B cell (primary cell): ENCODE results near the gene RTN4IP1. TPM values are rescaled to one million over a fixed set of nuclear protein-coding genes. Genes with fewer than 3 reads are reported as not detected.
"Not testable (repeated sequence)": the region's sequence is repeated elsewhere in the genome, so short reads cannot be mapped to it uniquely, and the experiment has no call there.

ENCODE experiments used
- ATAC-seq: fragments of 200-7000 bp; cut with Tn5 transposase; one replicate; pipeline ENCODE4 v1.10.0; 2021; ENCODE audit warnings: low read depth, mild to moderate bottlenecking, moderate number of reproducible peaks, moderate library complexity
- CTCF ChIA-PET: fragments of 350-600 bp; sonication (Branson Sonifier 250); formaldehyde crosslinking; loops from one replicate; lab custom pipeline; 2021; ENCODE audit warnings: antibody characterized with exemption, inconsistent platforms; lab: Charles Lee
- POLR2A ChIA-PET: fragments of 350-600 bp; sonication (Branson Sonifier 250); formaldehyde crosslinking; loops from one replicate; lab custom pipeline; 2021; ENCODE audit warnings: antibody characterized with exemption; lab: Charles Lee
- DNase-seq: peaks from one replicate; pipeline ENCODE4 v3.0.0; 2013
- H2AFZ ChIP-seq: 2 replicates; pipeline ENCODE4 v1.6.1; 2012; ENCODE audit warnings: mild to moderate bottlenecking, low read depth, low read length; ENCODE audit not compliant: insufficient read depth, poor library complexity, severe bottlenecking
- H3K27ac ChIP-seq, 2 donors: 1 replicate in 1 of 2; 2 replicates in 1 of 2; pipeline ENCODE4 v1.5.1; 2012 to 2013; ENCODE audit warnings: low read length in 2 of 2, mild to moderate bottlenecking in 2 of 2, moderate library complexity in 1 of 2
- H3K27me3 ChIP-seq, 4 experiments: fragments of 200-600 bp in 1 of 4; sonication (generic) in 1 of 4; replicated peaks in 1 of 4; 1 replicate in 2 of 4; 2 replicates in 2 of 4; pipeline versions ENCODE4 v1.6.1 to v1.7.0; 2013 to 2016; ENCODE audit warnings: low read length in 3 of 4, mild to moderate bottlenecking in 2 of 4, mixed read lengths in 1 of 4, moderate library complexity in 1 of 4; ENCODE audit not compliant: insufficient read depth in 4 of 4, control insufficient read depth in 3 of 4; ENCODE audit errors: control extremely low read depth in 1 of 4
- H3K36me3 ChIP-seq, 2 experiments: replicated peaks in 1 of 2; 1 replicate in 1 of 2; 2 replicates in 1 of 2; pipeline versions ENCODE4 v1.6.1 to v1.7.1; 2013; ENCODE audit warnings: low read length in 1 of 2; ENCODE audit not compliant: insufficient read depth in 2 of 2, control insufficient read depth in 1 of 2; ENCODE audit errors: control extremely low read depth in 1 of 2, extremely low read depth in 1 of 2
- H3K4me1 ChIP-seq, 2 donors: fragments of 200-600 bp in 1 of 2; sonication (generic) in 1 of 2; 1 replicate in 1 of 2; 2 replicates in 1 of 2; pipeline versions ENCODE4 v1.5.1 to v1.6.1; 2013 to 2017; ENCODE audit warnings: low read length in 2 of 2; ENCODE audit not compliant: control insufficient read depth in 2 of 2, insufficient read depth in 2 of 2
- H3K4me2 ChIP-seq: replicated peaks from 2 replicates; pipeline ENCODE3; 2012; ENCODE audit warnings: mild to moderate bottlenecking, low read depth, low read length; ENCODE audit not compliant: poor library complexity, severe bottlenecking
- H3K4me3 ChIP-seq, 5 experiments: fragments of 200-600 bp in 1 of 5; sonication (generic) in 1 of 5; 1 replicate in 3 of 5; 2 replicates in 2 of 5; pipeline versions ENCODE4 v1.5.1 to v1.7.0; 2011 to 2016; ENCODE audit warnings: low read length in 4 of 5, mild to moderate bottlenecking in 4 of 5, low read depth in 2 of 5, control low read depth in 1 of 5, moderate library complexity in 1 of 5; ENCODE audit not compliant: insufficient read depth in 1 of 5; ENCODE audit errors: control extremely low read depth in 1 of 5, extremely low read depth in 1 of 5
- H3K79me2 ChIP-seq: fragments of 200-600 bp; sonication (generic); one replicate; pipeline ENCODE4 v1.6.0; 2016; ENCODE audit warnings: low read length; ENCODE audit not compliant: control insufficient read depth, insufficient read depth
- H3K9ac ChIP-seq: fragments of 200-600 bp; sonication (generic); 2 replicates; pipeline ENCODE4 v1.6.1; 2017; ENCODE audit warnings: mild to moderate bottlenecking, low read length, moderate library complexity
- H3K9me3 ChIP-seq, 3 donors: one replicate each; pipeline versions ENCODE4 v1.6.1 to v1.7.1; 2013; ENCODE audit warnings: low read length in 2 of 3; ENCODE audit not compliant: control insufficient read depth in 2 of 3, insufficient read depth in 1 of 3; ENCODE audit errors: control extremely low read depth in 1 of 3
- H4K20me1 ChIP-seq: 2 replicates; pipeline ENCODE4 v1.6.0; 2012; ENCODE audit warnings: mild to moderate bottlenecking, low read length; ENCODE audit not compliant: insufficient read depth, control insufficient read depth, poor library complexity, severe bottlenecking
- H3K27ac Mint-ChIP-seq: one replicate; pipeline ENCODE4 v1.8.0; 2021; ENCODE audit warnings: mixed read lengths
- H3K27me3 Mint-ChIP-seq: one replicate; pipeline ENCODE4 v1.8.0; 2021; ENCODE audit warnings: mixed read lengths
- H3K4me1 Mint-ChIP-seq: one replicate; pipeline ENCODE4 v1.8.0; 2021; ENCODE audit warnings: mixed read lengths
- H3K4me3 Mint-ChIP-seq: one replicate; pipeline ENCODE4 v1.8.0; 2021; ENCODE audit warnings: mixed read lengths
- H3K9me3 Mint-ChIP-seq: one replicate; pipeline ENCODE4 v1.8.0; 2022; ENCODE audit warnings: mixed read lengths; ENCODE audit not compliant: insufficient read depth
- EZH2 ChIP-seq: IDR thresholded peaks from 2 replicates; pipeline ENCODE4 v1.6.1; 2012; ENCODE audit warnings: borderline replicate concordance, low read depth, mild to moderate bottlenecking, moderate library complexity, low read length; ENCODE audit not compliant: insufficient read depth, poor library complexity, severe bottlenecking
- WGBS: methylation state at CpG from one replicate; pipeline ENCODE4 v1.1.5; 2013; ENCODE audit warnings: missing lambda C conversion rate; ENCODE audit not compliant: insufficient coverage; 5-methylcytosine and 5-hydroxymethylcytosine counted together
- intact Hi-C: fragments of 100-400 bp; cut with micrococcal nuclease; formaldehyde crosslinking; loops from one replicate; pipeline ENCODE4 v1.10.0; 2022
- polyA plus RNA-seq: library from polyadenylated mRNA; depleted of rRNA; stranded (reverse); fragments of >200 nt; gene quantifications from 2 replicates; pipeline ENCODE4 v1.2.3, GENCODE V29; 2012
- total RNA-seq, 2 donors: library from RNA; stranded (reverse); fragments of 120-200 nt in 1 of 2; gene quantifications; 1 replicate in 1 of 2; 2 replicates in 1 of 2; pipeline versions ENCODE4 v1.2.3 to v1.2.4, GENCODE V29; 2013 to 2022
- TF ChIP-seq, protein P1 (sequence below): fragments of 200-600 bp; IDR thresholded peaks from one replicate; pipeline ENCODE4 v1.8.0; 2022; ENCODE audit warnings: antibody characterized with exemption, mild to moderate bottlenecking

RTN4IP1 gene
- total and polyA plus RNA-seq, 2 donors (not counting 1 experiment from before 2014, with no cell fraction given), result 9.4 to 12.1 TPM

DNA sequence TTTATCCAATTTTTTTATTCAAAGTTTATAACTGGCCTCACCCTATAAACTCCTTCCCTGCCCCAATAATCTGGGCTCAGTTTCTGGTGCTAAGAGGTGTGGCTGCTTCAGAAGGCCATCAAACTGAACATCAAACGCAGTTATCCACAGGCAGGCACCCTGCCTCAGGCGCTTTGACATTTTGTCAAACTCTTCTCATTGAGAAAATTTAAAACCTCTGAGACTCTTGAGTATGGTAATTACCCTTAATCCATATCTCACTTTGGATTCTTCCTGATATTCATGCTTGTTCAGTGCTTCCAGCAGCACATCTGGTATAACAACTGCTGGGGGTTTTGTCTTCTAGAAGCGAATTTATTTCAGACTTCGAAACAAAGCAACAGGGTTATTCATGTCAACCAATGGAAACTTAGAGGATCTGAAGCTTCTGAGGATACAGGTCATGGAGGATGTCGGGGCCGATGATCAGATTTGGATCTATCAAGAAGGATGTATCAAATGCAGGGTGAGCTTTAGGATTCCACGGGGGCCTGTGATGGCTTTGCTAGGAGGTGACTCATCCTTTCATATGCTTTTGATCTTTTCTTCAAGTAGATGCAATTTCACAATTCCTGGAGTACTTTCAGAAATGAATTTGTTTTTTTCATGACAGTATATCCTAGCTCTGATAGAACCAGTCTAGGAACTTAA is 68.2 kb downstream of the RTN4IP1 start:
- Histone ChIP-seq H3K4me2 (no peak overlapping the region), H4K20me1 (no peaks in the 10 kb centered on the region), H3K4me3 (no peak overlapping the region), H3K4me1 (no peaks in the 10 kb centered on the region), H3K27me3 (no peaks in the 10 kb centered on the region), H3K27ac (peak overlapping the region in 1 of 2 donors; percentile 14), H3K9ac (no peak overlapping the region), H3K79me2 (peaks cover 4% of the 10 kb centered on the region), H2AFZ (no peak overlapping the region), H3K9me3 (no peaks in the 10 kb centered on the region), H3K36me3 (peaks cover 17 to 69% of the 10 kb centered on the region in 2 experiments)
- intact Hi-C loops, result no loop called here
- Mint-ChIP-seq H3K9me3 (no peaks in the 10 kb centered on the region), H3K27ac (peak overlapping the region; percentile 38), H3K27me3 (no peaks in the 10 kb centered on the region), H3K4me3 (no peak overlapping the region), H3K4me1 (peaks cover 13% of the 10 kb centered on the region)
- 95% methylated on average over 4 of the region's 7 CpGs for WGBS
- DNase-seq, result no peak
- ATAC-seq, result no peak
- POLR2A ChIA-PET, result no interaction called here
- TF ChIP-seq EZH2, result no peak
- TF ChIP-seq, protein P1, sequence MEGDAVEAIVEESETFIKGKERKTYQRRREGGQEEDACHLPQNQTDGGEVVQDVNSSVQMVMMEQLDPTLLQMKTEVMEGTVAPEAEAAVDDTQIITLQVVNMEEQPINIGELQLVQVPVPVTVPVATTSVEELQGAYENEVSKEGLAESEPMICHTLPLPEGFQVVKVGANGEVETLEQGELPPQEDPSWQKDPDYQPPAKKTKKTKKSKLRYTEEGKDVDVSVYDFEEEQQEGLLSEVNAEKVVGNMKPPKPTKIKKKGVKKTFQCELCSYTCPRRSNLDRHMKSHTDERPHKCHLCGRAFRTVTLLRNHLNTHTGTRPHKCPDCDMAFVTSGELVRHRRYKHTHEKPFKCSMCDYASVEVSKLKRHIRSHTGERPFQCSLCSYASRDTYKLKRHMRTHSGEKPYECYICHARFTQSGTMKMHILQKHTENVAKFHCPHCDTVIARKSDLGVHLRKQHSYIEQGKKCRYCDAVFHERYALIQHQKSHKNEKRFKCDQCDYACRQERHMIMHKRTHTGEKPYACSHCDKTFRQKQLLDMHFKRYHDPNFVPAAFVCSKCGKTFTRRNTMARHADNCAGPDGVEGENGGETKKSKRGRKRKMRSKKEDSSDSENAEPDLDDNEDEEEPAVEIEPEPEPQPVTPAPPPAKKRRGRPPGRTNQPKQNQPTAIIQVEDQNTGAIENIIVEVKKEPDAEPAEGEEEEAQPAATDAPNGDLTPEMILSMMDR, result no peak
- CTCF ChIA-PET, result interaction anchor here (1.1 to 22.3 kb wide), 5 partner anchors 10 to 418 kb away, joined by 3 to 567 read pairs (median 8); no protein-coding TSS in a partner anchor

DNA sequence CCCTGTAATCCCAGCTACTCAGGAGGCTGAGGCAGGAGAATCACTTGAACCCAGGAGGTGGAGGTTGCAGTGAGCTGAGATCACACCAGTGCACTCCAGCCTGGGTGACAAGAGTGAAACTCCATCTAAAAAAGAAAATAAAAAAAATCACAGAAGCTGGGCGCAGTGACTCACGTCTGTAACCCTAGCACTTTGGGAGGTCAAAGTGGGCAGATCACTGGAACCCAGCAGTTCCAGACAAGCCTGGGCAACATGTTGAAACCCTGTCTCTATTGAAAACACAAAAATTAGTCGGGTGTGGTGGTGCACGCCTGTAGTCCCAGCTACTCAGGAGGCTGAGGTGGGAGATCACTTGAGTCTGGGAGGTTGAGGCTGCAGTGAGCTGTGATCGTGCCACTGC is 69.6 kb downstream of the RTN4IP1 start:
- H3K4me2 ChIP-seq, ATAC-seq: not testable (repeated sequence)

More for the DNA sequence above, 69.6 kb downstream of the RTN4IP1 start:
- POLR2A ChIA-PET, H3K9me3 ChIP-seq, H3K9ac ChIP-seq, H3K4me1 ChIP-seq, H3K79me2 ChIP-seq, H4K20me1 ChIP-seq, H3K4me3 ChIP-seq, H3K4me3 Mint-ChIP-seq, DNase-seq, H3K27me3 ChIP-seq, H3K27me3 Mint-ChIP-seq, intact Hi-C loops, H3K27ac ChIP-seq, H3K9me3 Mint-ChIP-seq, H2AFZ ChIP-seq: not testable (repeated sequence)
- CTCF ChIA-PET, result interaction anchor here (2.1 to 22.3 kb wide), 3 partner anchors 48 to 420 kb away, joined by 7 to 567 read pairs (median 156); no protein-coding TSS in a partner anchor
- WGBS, result 94% methylated on average over 5 of the region's 5 CpGs
- H3K36me3 ChIP-seq, result peaks cover 9 to 65% of the 10 kb centered on the region in 2 experiments
- H3K4me1 Mint-ChIP-seq, result peaks cover 11% of the 10 kb centered on the region
- H3K27ac Mint-ChIP-seq, result peak overlapping the region; percentile 20
